CD14-positive monocyte (primary cell): ENCODE data around the gene KCNQ1. TPM values are rescaled to one million over a fixed set of nuclear protein-coding genes. Genes with fewer than 3 reads are reported as not detected.

ENCODE experiments used
- DNase-seq, 3 donors: peaks; one replicate each; pipeline ENCODE4 v3.0.0-alpha.2; 2011 to 2022
- H2AFZ ChIP-seq: 2 replicates; pipeline ENCODE4 v1.6.0; 2012; ENCODE audit warnings: mild to moderate bottlenecking, low read depth, low read length, inconsistent platforms; ENCODE audit not compliant: insufficient read depth, poor library complexity, severe bottlenecking
- H3K27ac ChIP-seq, 2 donors: 1 replicate in 1 of 2; 2 replicates in 1 of 2; pipeline ENCODE4 v1.5.1; 2012 to 2013; ENCODE audit warnings: low read length in 2 of 2, control low read depth in 1 of 2, inconsistent platforms in 1 of 2, low read depth in 1 of 2, mild to moderate bottlenecking in 1 of 2
- H3K27me3 ChIP-seq, 2 donors: one replicate each; pipeline versions ENCODE4 v1.6.0 to v1.6.1; 2011 to 2013; ENCODE audit warnings: low read length in 2 of 2; ENCODE audit not compliant: control insufficient read depth in 2 of 2, insufficient read depth in 2 of 2
- H3K36me3 ChIP-seq, 2 donors: replicated peaks in 1 of 2; 1 replicate in 1 of 2; 2 replicates in 1 of 2; pipeline versions ENCODE4 v1.5.1 to v1.6.1; 2012 to 2013; ENCODE audit warnings: low read length in 2 of 2, control low read depth in 1 of 2, inconsistent platforms in 1 of 2, mild to moderate bottlenecking in 1 of 2; ENCODE audit not compliant: insufficient read depth in 2 of 2, control insufficient read depth in 1 of 2
- H3K4me1 ChIP-seq, 2 donors: 1 replicate in 1 of 2; 2 replicates in 1 of 2; pipeline versions ENCODE4 v1.5.1 to v1.6.1; 2012 to 2013; ENCODE audit warnings: low read length in 2 of 2, control low read depth in 1 of 2, inconsistent platforms in 1 of 2, mild to moderate bottlenecking in 1 of 2, moderate library complexity in 1 of 2; ENCODE audit not compliant: insufficient read depth in 2 of 2, control insufficient read depth in 1 of 2
- H3K4me2 ChIP-seq: replicated peaks from 2 replicates; pipeline ENCODE3; 2012; ENCODE audit warnings: low read length, moderate library complexity, mild to moderate bottlenecking; ENCODE audit not compliant: poor library complexity, severe bottlenecking; ENCODE audit errors: extremely low read depth
- H3K4me3 ChIP-seq, 3 experiments: fragments of 200-600 bp in 1 of 3; sonication (generic) in 1 of 3; replicated peaks in 1 of 3; 1 replicate in 2 of 3; 2 replicates in 1 of 3; pipeline ENCODE4 v1.5.1; 2011 to 2013; ENCODE audit warnings: low read length in 3 of 3, mild to moderate bottlenecking in 3 of 3, control low read depth in 2 of 3, low read depth in 2 of 3, inconsistent platforms in 1 of 3, moderate library complexity in 1 of 3
- H3K79me2 ChIP-seq: 2 replicates; pipeline ENCODE4 v1.6.0; 2012; ENCODE audit warnings: mild to moderate bottlenecking, control low read depth, inconsistent platforms, low read length, moderate library complexity; ENCODE audit not compliant: insufficient read depth
- H3K9ac ChIP-seq: 2 replicates; pipeline ENCODE4 v1.6.0; 2017; ENCODE audit warnings: low read length, mild to moderate bottlenecking; ENCODE audit not compliant: insufficient read depth, poor library complexity, severe bottlenecking
- H3K9me3 ChIP-seq, 2 donors: replicated peaks in 1 of 2; 1 replicate in 1 of 2; 2 replicates in 1 of 2; pipeline versions ENCODE4 v1.5.1 to v1.6.1; 2012 to 2013; ENCODE audit warnings: low read length in 2 of 2, control low read depth in 1 of 2; ENCODE audit not compliant: control insufficient read depth in 1 of 2, insufficient read depth in 1 of 2
- H4K20me1 ChIP-seq: 2 replicates; pipeline ENCODE4 v1.6.0; 2012; ENCODE audit warnings: mild to moderate bottlenecking, low read length, control low read depth, moderate library complexity; ENCODE audit not compliant: insufficient read depth
- H3K27ac Mint-ChIP-seq, 7 donors: one replicate each; pipeline ENCODE4 v1.8.0; 2020; ENCODE audit warnings: mild to moderate bottlenecking in 7 of 7, mixed read lengths in 7 of 7, moderate library complexity in 6 of 7, inconsistent platforms in 2 of 7
- H3K27me3 Mint-ChIP-seq, 3 donors: one replicate each; pipeline ENCODE4 v1.8.0; 2021 to 2022; ENCODE audit warnings: low read depth in 3 of 3, mild to moderate bottlenecking in 3 of 3, mixed read lengths in 3 of 3, moderate library complexity in 3 of 3, inconsistent platforms in 1 of 3
- H3K36me3 Mint-ChIP-seq, 2 donors: one replicate each; pipeline ENCODE4 v1.8.0; 2020; ENCODE audit warnings: mixed read lengths in 2 of 2, inconsistent platforms in 1 of 2, mild to moderate bottlenecking in 1 of 2
- H3K4me1 Mint-ChIP-seq: one replicate; pipeline ENCODE4 v1.8.0; 2020; ENCODE audit warnings: mild to moderate bottlenecking, mixed read lengths
- H3K4me3 Mint-ChIP-seq, 2 donors: one replicate each; pipeline ENCODE4 v1.8.0; 2020; ENCODE audit warnings: mild to moderate bottlenecking in 2 of 2, mixed read lengths in 2 of 2, moderate library complexity in 1 of 2
- H3K9me3 Mint-ChIP-seq, 7 donors: one replicate each; pipeline ENCODE4 v1.8.0; 2020 to 2022; ENCODE audit warnings: mixed read lengths in 7 of 7, mild to moderate bottlenecking in 6 of 7, moderate library complexity in 6 of 7, inconsistent platforms in 2 of 7
- CTCF ChIP-seq: fragments of 200-600 bp; IDR thresholded peaks from one replicate; pipeline ENCODE4 v1.8.0; 2022; ENCODE audit warnings: antibody characterized with exemption, mild to moderate bottlenecking
- WGBS: methylation state at CpG from one replicate; pipeline ENCODE4 v1.1.5; 2013; ENCODE audit warnings: missing lambda C conversion rate; ENCODE audit not compliant: insufficient coverage; 5-methylcytosine and 5-hydroxymethylcytosine counted together
- intact Hi-C, 2 donors: fragments of 100-400 bp; cut with micrococcal nuclease; formaldehyde crosslinking; loops; one replicate each; pipeline versions ENCODE4 v1.15.0 to v1.15.1; 2023
- polyA plus RNA-seq, 3 donors: library from polyadenylated mRNA; depleted of rRNA in 1 of 3; unstranded in 2 of 3; stranded (reverse) in 1 of 3; fragments of 300-500 nt in 2 of 3; fragments of >200 nt in 1 of 3; fragmentation: Illumina TruSeq in 2 of 3; gene quantifications; 1 replicate in 2 of 3; 2 replicates in 1 of 3; pipeline ENCODE4 v1.2.3, GENCODE V29; 2012 to 2021

The KCNQ1 gene
- polyA plus RNA-seq, 3 donors: 14.9 to 31.8 (median 21.6) TPM

GRCh38 chr11:2818503-2818902 lies 373.7 kb downstream of the KCNQ1 start:
- Histone ChIP-seq H4K20me1 (peaks cover 5% of the 10 kb centered on the region), H2AFZ (no peak overlapping the region), H3K4me1 (peaks cover under 1 to 5% of the 10 kb centered on the region in 2 donors), H3K27me3 (no peaks in the 10 kb centered on the region), H3K27ac (no peak overlapping the region), H3K9me3 (peaks cover 35 to 62% of the 10 kb centered on the region in 2 donors), H3K79me2 (no peaks in the 10 kb centered on the region), H3K4me2 (no peak overlapping the region), H3K9ac (no peak overlapping the region), H3K4me3 (no peak overlapping the region), H3K36me3 (peaks cover 4 to 34% of the 10 kb centered on the region in 2 donors)
- Mint-ChIP-seq H3K9me3 (peaks cover 42 to 58% (median 51%) of the 10 kb centered on the region in 7 donors), H3K4me3 (no peak overlapping the region), H3K4me1 (peaks cover 13% of the 10 kb centered on the region), H3K27ac (no peak overlapping the region), H3K27me3 (peaks cover 1 to 8% (median 2%) of the 10 kb centered on the region in 3 donors), H3K36me3 (peaks cover 44 to 47% of the 10 kb centered on the region in 2 donors)
- DNase-seq: no peak
- intact Hi-C loops: no loop called here
- TF ChIP-seq CTCF: no peak
- WGBS: 100% methylated on average over 4 of the region's 5 CpGs

- no peak overlapping the region for H3K27ac ChIP-seq
- DNase-seq: no peak
- H2AFZ ChIP-seq: no peak overlapping the region
- H3K79me2 ChIP-seq: no peaks in the 10 kb centered on the region
- no peaks in the 10 kb centered on the region for H4K20me1 ChIP-seq
- peaks cover 8 to 11% of the 10 kb centered on the region in 2 donors for H3K4me1 ChIP-seq
- H3K4me2 ChIP-seq: no peak overlapping the region
- H3K36me3 Mint-ChIP-seq: peaks cover 39 to 50% of the 10 kb centered on the region in 2 donors
- TF ChIP-seq CTCF: no peak
- H3K9me3 Mint-ChIP-seq: peaks cover 40 to 58% (median 50%) of the 10 kb centered on the region in 7 donors
- no peak overlapping the region for H3K4me3 Mint-ChIP-seq
- intact Hi-C loops: no loop called here
- H3K9ac ChIP-seq: no peak overlapping the region
- no peak overlapping the region for H3K4me3 ChIP-seq
- no peaks in the 10 kb centered on the region for H3K27me3 ChIP-seq
- H3K27ac Mint-ChIP-seq: no peak overlapping the region
- H3K27me3 Mint-ChIP-seq: peaks cover 1 to 6% (median 2%) of the 10 kb centered on the region in 3 donors
- peaks cover 14% of the 10 kb centered on the region for H3K4me1 Mint-ChIP-seq
- H3K9me3 ChIP-seq: peaks cover 35 to 62% of the 10 kb centered on the region in 2 donors
- H3K36me3 ChIP-seq: peaks cover 4 to 34% of the 10 kb centered on the region in 2 donors
- WGBS: 100% methylated on average over 2 of the region's 3 CpGs
These were observed 374.5 kb downstream of the KCNQ1 start for GRCh38 chr11:2819316-2819715.
